Measurements from ENCODE around the gene ZAP70.

The ZAP70 gene

GRCh38 chr2:97755491-97755890 lies 42.1 kb downstream of the ZAP70 start:
- no peak for DNase-seq

- DNase-seq, result no peak
Observed at GRCh38 chr2:97757062-97757461, 43.7 kb downstream of the ZAP70 start.

GRCh38 chr2:97758131-97758705 lies 44.8 kb downstream of the ZAP70 start:
- no peak for DNase-seq

GRCh38 chr2:97759727-97760407 lies 46.5 kb downstream of the ZAP70 start:
- no peak for DNase-seq

- no peak for DNase-seq
Observed at GRCh38 chr2:97760480-97761049, 47.2 kb downstream of the ZAP70 start.

- no peak for DNase-seq
Observed at GRCh38 chr2:97761192-97761591, 47.8 kb downstream of the ZAP70 start.

GRCh38 chr2:97763176-97763845 lies 49.9 kb downstream of the ZAP70 start:
- DNase-seq, result no peak

GRCh38 chr2:97764559-97765263 lies 51.3 kb downstream of the ZAP70 start:
- no peak for DNase-seq

- DNase-seq, result no peak
Observed at GRCh38 chr2:97765933-97766332, 52.6 kb downstream of the ZAP70 start.

- DNase-seq, result no peak
Observed at GRCh38 chr2:97766567-97766966, 53.2 kb downstream of the ZAP70 start.

GRCh38 chr2:97769308-97769707 lies 55.9 kb downstream of the ZAP70 start:
- DNase-seq, result no peak

GRCh38 chr2:97769711-97770110 lies 56.3 kb downstream of the ZAP70 start:
- DNase-seq, result no peak

- DNase-seq, result no peak
Observed at GRCh38 chr2:97770445-97770844, 57.1 kb downstream of the ZAP70 start.

GRCh38 chr2:97774425-97774824 lies 61.0 kb downstream of the ZAP70 start:
- DNase-seq, result no peak

- DNase-seq, result no peak
Observed at GRCh38 chr2:97775074-97775473, 61.7 kb downstream of the ZAP70 start.

GRCh38 chr2:97779141-97779540 lies 65.8 kb downstream of the ZAP70 start:
- DNase-seq, result no peak

- DNase-seq, result no peak
Observed at GRCh38 chr2:97781981-97782380, 68.6 kb downstream of the ZAP70 start.

GRCh38 chr2:97784953-97785352 lies 71.6 kb downstream of the ZAP70 start:
- DNase-seq, result no peak

GRCh38 chr2:97785818-97786217 lies 72.4 kb downstream of the ZAP70 start:
- no peak for DNase-seq

GRCh38 chr2:97788986-97789644 lies 75.7 kb downstream of the ZAP70 start:
- DNase-seq, result no peak
